K562 (cell line): ENCODE measurements around the gene PLCD4. TPM values are rescaled to one million over a fixed set of nuclear protein-coding genes. Genes with fewer than 3 reads are reported as not detected.
A peak's percentile ranks its signal among the peaks of the same experiment; 100 is the strongest.

ENCODE experiments used
- CREB1 ChIP-seq, 2 experiments: sonication (generic) in 1 of 2; formaldehyde crosslinking in 1 of 2; IDR thresholded peaks; 2 replicates each; pipeline versions ENCODE4 v1.6.1 to v1.8.0; 2012 to 2022; ENCODE audit warnings: inconsistent platforms in 1 of 2, mild to moderate bottlenecking in 1 of 2, missing genetic modification reagents in 1 of 2, moderate library complexity in 1 of 2
- MCM3 ChIP-seq: fragments of 450-650 bp; IDR thresholded peaks from 2 replicates; pipeline ENCODE4 v1.6.1; 2016
- MIER1 ChIP-seq: fragments of 450-650 bp; IDR thresholded peaks from 2 replicates; pipeline ENCODE4 v1.6.1; 2016; ENCODE audit warnings: antibody characterized with exemption, mild to moderate bottlenecking, low read depth
- MNT ChIP-seq, 2 experiments: fragments of 450-650 bp; conservative IDR thresholded peaks; 2 replicates each; pipeline ENCODE4 v1.6.1; 2017; ENCODE audit warnings: mild to moderate bottlenecking in 2 of 2, moderate library complexity in 2 of 2
- PHF21A ChIP-seq: fragments of 450-650 bp; IDR thresholded peaks from 2 replicates; pipeline ENCODE4 v1.6.1; 2017; ENCODE audit warnings: low read depth, borderline replicate concordance
- POLR2AphosphoS5 ChIP-seq: IDR thresholded peaks from 2 replicates; pipeline ENCODE4 v1.6.1; 2011; ENCODE audit warnings: mild to moderate bottlenecking, low read depth, low read length, moderate library complexity; ENCODE audit not compliant: control insufficient read depth, insufficient read depth
- POLR2B ChIP-seq: fragments of 450-650 bp; IDR thresholded peaks from 2 replicates; pipeline ENCODE4 v1.6.1; 2018; ENCODE audit warnings: low read depth; ENCODE audit not compliant: partially characterized antibody
- RFX1 ChIP-seq: fragments of 450-650 bp; IDR thresholded peaks from 2 replicates; pipeline ENCODE4 v1.6.1; 2016; ENCODE audit warnings: mild to moderate bottlenecking, moderate library complexity
- ZNF224 ChIP-seq: sonication (generic); formaldehyde crosslinking; IDR thresholded peaks from 2 replicates; pipeline ENCODE4 v1.8.0; 2022; ENCODE audit warnings: mild to moderate bottlenecking, missing genetic modification reagents
- ZNF561 ChIP-seq: fragments of 450-650 bp; formaldehyde crosslinking; conservative IDR thresholded peaks from 2 replicates; pipeline ENCODE4 v1.4.0; 2020; ENCODE audit warnings: mild to moderate bottlenecking, moderate library complexity
- polyA plus RNA-seq, 8 experiments: library from polyadenylated mRNA; depleted of rRNA in 4 of 8; stranded (reverse) in 5 of 8; unstranded in 3 of 8; fragments of >200 nt; fragmentation: Nextera tagmentation in 2 of 8; fragmentation: Illumina TruSeq in 1 of 8; extraction: Ambion mirVana in 2 of 8; extraction: Trizol in 1 of 8; gene quantifications; 2 replicates each; pipeline versions ENCODE4 v1.2.1 to v1.2.3, GENCODE V29; 2011 to 2014; ENCODE audit warnings: inconsistent platforms in 1 of 8, missing spikeins in 1 of 8
- total RNA-seq, 7 experiments: library from RNA; depleted of rRNA in 6 of 7; stranded (reverse); fragments of >200 nt in 6 of 7; fragmentation: Illumina TruSeq in 2 of 7; extraction: Trizol in 2 of 7; gene quantifications; 2 replicates each; pipeline versions ENCODE4 v1.2.1 to v1.2.3, GENCODE V29; 2011 to 2021; ENCODE audit warnings: low replicate concordance in 1 of 7

Gene PLCD4
- total and polyA plus RNA-seq, 9 of the 15 experiments (the other 6 are each of a cell fraction or from before 2014, with no cell fraction given), result 0.13 to 0.38 TPM; not detected in 7

DNA sequence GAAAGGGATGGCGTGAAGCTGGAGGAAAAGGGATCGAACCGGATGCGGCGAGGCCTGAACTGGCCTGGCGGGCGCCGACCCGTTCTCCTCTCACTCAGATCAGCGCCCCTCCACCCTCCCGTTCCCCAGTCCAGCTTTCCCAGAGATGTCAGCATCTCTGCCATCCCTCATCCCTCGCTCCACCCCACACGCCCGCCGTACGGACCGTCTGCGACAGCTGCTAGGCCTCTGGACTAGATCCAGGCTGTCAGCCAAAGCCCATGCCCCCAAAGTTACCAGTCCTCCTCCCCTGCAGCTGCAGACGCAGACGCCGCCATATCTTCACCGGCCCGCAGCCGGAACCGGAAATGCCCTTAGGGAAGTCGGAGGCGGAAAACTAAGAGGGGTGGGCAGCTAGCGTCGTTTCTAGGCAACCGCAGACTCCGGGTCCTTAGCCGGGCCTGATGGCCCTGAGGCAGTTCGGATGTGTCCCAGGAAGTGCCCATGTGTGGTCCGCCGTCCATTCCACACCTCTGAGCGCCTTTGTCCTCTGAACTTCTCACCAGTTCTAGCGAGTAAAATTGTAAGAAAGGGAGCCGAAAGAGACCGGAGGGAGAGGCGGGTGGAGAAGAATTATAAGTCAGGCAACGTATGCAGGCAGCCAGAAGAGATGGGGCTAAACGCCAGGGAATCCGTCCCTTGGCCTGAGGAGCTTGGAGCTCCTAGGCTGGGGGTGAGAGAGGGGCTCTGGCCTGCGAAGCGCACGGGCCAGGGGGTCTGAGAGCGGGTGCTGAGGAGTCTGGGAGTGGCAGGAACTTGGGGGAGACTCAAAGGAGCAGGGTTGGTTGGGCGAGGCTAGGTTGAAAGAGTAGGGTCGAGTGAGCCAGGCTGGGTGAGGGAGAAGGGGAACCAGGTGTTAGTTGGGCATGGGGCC lies 64.2 kb downstream of the PLCD4 start, which contains the start of the genes RNF25 and STK36 (continued):
- no peak for TF ChIP-seq ZNF224 (CRISPR knock-in tag)
- TF ChIP-seq CREB1 (IDR thresholded peaks at IDR 0.05), result no peak
- no peak for TF ChIP-seq CREB1 (CRISPR knock-in tag; IDR thresholded peaks at IDR 0.05)
- peak; percentile 60; the same call in 1 of the 2 replicates for TF ChIP-seq POLR2AphosphoS5
- peak; percentile 85 for TF ChIP-seq POLR2B
- TF ChIP-seq ZNF561 (CRISPR knock-in tag), result no peak
- TF ChIP-seq MNT (conservative IDR thresholded peaks at IDR 0.05), result peak; percentile 14 to 76; a peak in 2 of 4 replicates
- TF ChIP-seq MIER1, result no peak
- TF ChIP-seq MCM3, result no peak
- TF ChIP-seq PHF21A, result no peak
- TF ChIP-seq RFX1, result peak; percentile 91
